ENCODE measurements around the gene SPTBN2.
"Not testable (repeated sequence)": the region's sequence is repeated elsewhere in the genome, so short reads cannot be mapped to it uniquely, and the experiment has no call there.

Gene SPTBN2

GRCh38 chr11:66639814-66640340, 89.1 kb downstream of the SPTBN2 start:
- Histone ChIP-seq H3K36me3 (ENCODE audit: control insufficient read depth, insufficient read depth, low read length) (peaks cover 34% of the 10 kb centered on the region), H3K4me1 (ENCODE audit: control insufficient read depth, insufficient read depth, low read length) (peaks cover 11% of the 10 kb centered on the region), H3K9ac (ENCODE audit: low read depth, low read length) (peak overlapping the region; percentile 39), H3K4me3 (ENCODE audit: low read depth, low read length) (peak overlapping the region; percentile 86)
- H3K9me3 ChIP-seq (ENCODE audit: control insufficient read depth, insufficient read depth, low read length); H3K27me3 ChIP-seq (ENCODE audit: control insufficient read depth, insufficient read depth, low read length): not testable (repeated sequence)

- Histone ChIP-seq H3K4me1 (ENCODE audit: control insufficient read depth, insufficient read depth, low read length) (peaks cover 11% of the 10 kb centered on the region), H3K9me3 (ENCODE audit: control insufficient read depth, insufficient read depth, low read length) (no peaks in the 10 kb centered on the region), H3K27me3 (ENCODE audit: control insufficient read depth, insufficient read depth, low read length) (no peaks in the 10 kb centered on the region), H3K4me3 (ENCODE audit: low read depth, low read length) (peak overlapping the region; percentile 86), H3K9ac (ENCODE audit: low read depth, low read length) (peak overlapping the region; percentile 97), H3K36me3 (ENCODE audit: control insufficient read depth, insufficient read depth, low read length) (peaks cover 30% of the 10 kb centered on the region)
These were observed 89.8 kb downstream of the SPTBN2 start for GRCh38 chr11:66639066-66639813.

GRCh38 chr11:66638177-66639065, 90.6 kb downstream of the SPTBN2 start, which contains the start of gene RBM4:
Gene RBM4, plus strand, starts transcription at chr11:66638703. Its CDS starts 1,009 bp downstream, at chr11:66639712.
- Histone ChIP-seq H3K9me3 (ENCODE audit: control insufficient read depth, insufficient read depth, low read length) (no peaks in the 10 kb centered on the region), H3K36me3 (ENCODE audit: control insufficient read depth, insufficient read depth, low read length) (peaks cover 21% of the 10 kb centered on the region), H3K4me1 (ENCODE audit: control insufficient read depth, insufficient read depth, low read length) (peaks cover 11% of the 10 kb centered on the region), H3K27me3 (ENCODE audit: control insufficient read depth, insufficient read depth, low read length) (no peaks in the 10 kb centered on the region), H3K9ac (ENCODE audit: low read depth, low read length) (peak within 1 kb of the TSS; percentile 97), H3K4me3 (ENCODE audit: low read depth, low read length) (peak within 1 kb of the TSS; percentile 86)

GRCh38 chr11:66637557-66638176, 91.3 kb downstream of the SPTBN2 start:
- Histone ChIP-seq H3K27me3 (ENCODE audit: control insufficient read depth, insufficient read depth, low read length) (no peaks in the 10 kb centered on the region), H3K9ac (ENCODE audit: low read depth, low read length) (peak overlapping the region; percentile 77), H3K4me1 (ENCODE audit: control insufficient read depth, insufficient read depth, low read length) (peaks cover 11% of the 10 kb centered on the region), H3K9me3 (ENCODE audit: control insufficient read depth, insufficient read depth, low read length) (no peaks in the 10 kb centered on the region), H3K36me3 (ENCODE audit: control insufficient read depth, insufficient read depth, low read length) (peaks cover 17% of the 10 kb centered on the region), H3K4me3 (ENCODE audit: low read depth, low read length) (peak overlapping the region; percentile 63)

GRCh38 chr11:66636411-66636810, 92.6 kb downstream of the SPTBN2 start:
- H3K4me3 ChIP-seq (ENCODE audit: low read depth, low read length): no peak overlapping the region
- H3K9me3 ChIP-seq (ENCODE audit: control insufficient read depth, insufficient read depth, low read length): no peaks in the 10 kb centered on the region
- H3K9ac ChIP-seq (ENCODE audit: low read depth, low read length): no peak overlapping the region
- peaks cover 16% of the 10 kb centered on the region for H3K36me3 ChIP-seq (ENCODE audit: control insufficient read depth, insufficient read depth, low read length)
- peaks cover 7% of the 10 kb centered on the region for H3K4me1 ChIP-seq (ENCODE audit: control insufficient read depth, insufficient read depth, low read length)
- H3K27me3 ChIP-seq (ENCODE audit: control insufficient read depth, insufficient read depth, low read length): no peaks in the 10 kb centered on the region

Data from iPS-15b (cell line).